Endothelial cell of hepatic sinusoid (primary cell): Measurements from ENCODE around the gene ORM2.
"Not testable (repeated sequence)": the region's sequence is repeated elsewhere in the genome, so short reads cannot be mapped to it uniquely, and the experiment has no call there.

Experiments
- in situ Hi-C: cut with HindIII; loops from 2 replicates; pipeline ENCODE4 v1.10.0; 2017; ENCODE audit warnings: low sequenced_read_pairs

ORM2 gene

DNA sequence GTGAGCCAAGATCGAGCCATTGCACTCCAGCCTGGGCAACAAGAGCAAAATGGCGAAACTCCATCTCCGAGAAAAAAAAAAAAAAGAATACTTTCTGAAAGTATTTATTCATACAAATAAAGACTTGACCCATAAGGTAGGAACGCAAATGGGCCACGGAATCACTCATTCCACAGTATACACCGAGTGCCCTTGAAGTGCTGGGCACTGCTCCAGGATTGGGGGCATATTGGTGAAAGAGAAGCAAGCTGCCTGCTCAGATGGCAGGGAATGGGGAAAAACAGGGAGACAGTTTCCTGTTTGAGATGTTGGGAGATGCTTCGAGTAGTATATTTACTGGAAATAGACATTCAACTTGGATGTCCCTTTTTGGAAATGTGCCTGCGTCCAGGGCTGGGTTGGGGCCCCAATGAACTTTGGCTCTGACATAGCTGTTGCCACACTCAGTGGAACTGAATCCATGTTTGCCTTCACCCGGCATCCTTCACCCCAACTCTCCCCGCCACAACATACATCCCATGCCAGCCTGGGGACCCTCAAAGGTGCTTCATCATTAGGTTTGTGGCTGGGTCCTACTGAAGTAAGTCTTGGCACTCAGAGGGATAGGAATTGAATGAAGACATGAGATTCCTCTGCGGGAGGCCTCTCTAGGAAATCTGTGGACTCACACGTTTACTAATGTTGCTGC lies 588 bp upstream of the ORM2 start:
- in situ Hi-C loops, result not testable (repeated sequence)

DNA sequence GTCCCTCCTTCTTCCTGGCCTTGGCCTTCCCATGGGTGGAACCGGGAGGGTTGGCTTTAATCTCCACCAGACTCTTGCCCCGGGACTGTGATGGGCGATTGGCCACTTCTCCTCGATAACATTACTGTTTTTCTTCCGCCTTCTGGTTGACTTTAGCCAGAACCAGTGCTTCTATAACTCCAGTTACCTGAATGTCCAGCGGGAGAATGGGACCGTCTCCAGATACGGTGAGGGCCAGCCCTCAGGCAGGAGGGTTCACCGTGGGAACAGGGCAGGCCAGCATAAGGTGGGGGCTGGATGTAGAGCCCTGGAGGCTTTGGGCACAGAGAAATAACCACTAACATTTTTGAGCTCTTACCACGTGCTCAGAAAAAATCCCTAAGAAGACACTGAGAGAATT lies 967 bp downstream of the ORM2 start:
- in situ Hi-C loops, result no loop called here

DNA sequence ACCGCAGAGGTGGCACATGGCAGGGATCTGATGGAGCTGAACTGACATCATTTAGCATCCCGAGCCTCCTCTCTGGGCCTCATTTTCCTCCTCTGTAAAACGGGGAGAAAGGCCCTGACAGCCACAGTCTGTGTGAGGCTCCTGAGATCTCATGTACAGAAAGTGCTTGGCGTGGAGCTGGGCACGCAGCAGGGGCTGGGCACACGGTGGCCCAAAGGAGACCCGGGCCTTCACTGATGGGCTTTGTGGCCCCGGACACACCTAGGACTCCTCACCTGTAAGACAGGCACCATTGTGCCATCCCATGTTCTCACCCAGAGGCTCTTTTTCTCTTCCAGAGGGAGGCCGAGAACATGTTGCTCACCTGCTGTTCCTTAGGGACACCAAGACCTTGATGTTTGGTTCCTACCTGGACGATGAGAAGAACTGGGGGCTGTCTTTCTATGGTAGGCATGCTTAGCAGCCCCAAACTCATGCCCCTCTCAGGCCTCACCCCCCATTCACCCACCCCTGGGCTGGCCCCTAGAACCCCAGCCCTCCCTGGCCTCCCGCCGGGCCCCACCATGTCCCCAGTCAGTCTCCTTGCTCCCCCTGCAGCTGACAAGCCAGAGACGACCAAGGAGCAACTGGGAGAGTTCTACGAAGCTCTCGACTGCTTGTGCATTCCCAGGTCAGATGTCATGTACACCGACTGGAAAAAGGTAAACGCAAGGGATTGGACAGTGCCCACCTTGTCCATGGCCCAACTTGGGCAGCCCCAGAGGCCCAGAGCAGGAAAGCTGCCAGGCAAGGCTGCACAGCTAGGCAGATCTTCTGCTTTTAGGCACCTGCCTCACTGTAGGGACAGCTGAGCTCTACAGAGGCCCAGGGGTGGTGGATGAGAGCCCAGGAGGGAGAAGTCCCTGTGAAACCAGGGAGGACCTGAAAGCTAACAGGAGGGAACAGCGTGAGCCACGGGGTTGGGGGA lies 1.8 kb downstream of the ORM2 start:
- in situ Hi-C loops, result not testable (repeated sequence)

DNA sequence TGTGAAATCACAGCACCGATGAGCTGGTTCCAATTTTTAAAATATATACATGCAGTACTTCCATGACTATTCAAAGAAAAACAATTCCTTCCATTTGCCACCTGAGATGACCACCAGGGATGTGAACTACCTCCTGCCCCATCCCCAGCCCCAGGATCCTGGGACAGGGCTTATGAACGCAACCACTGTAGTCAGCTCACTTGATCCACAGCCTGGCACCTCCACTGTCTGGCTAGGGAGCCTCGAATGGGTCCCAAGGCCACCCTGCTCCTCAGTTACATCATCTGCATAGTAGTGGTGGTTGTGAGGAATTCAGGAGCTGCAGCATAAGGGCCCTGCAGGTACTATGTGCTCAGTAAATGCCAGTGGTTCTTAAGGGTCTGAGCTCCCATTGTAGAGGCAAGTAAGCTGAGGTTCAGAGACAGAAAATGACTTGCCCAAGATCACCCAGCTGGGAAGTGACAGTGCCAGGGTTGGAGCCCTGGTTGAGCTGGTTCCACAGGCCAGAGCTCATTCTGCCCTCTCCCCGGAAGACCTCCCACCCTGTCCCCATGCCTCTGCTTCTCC lies 2.9 kb downstream of the ORM2 start:
- in situ Hi-C loops, result not testable (repeated sequence)

DNA sequence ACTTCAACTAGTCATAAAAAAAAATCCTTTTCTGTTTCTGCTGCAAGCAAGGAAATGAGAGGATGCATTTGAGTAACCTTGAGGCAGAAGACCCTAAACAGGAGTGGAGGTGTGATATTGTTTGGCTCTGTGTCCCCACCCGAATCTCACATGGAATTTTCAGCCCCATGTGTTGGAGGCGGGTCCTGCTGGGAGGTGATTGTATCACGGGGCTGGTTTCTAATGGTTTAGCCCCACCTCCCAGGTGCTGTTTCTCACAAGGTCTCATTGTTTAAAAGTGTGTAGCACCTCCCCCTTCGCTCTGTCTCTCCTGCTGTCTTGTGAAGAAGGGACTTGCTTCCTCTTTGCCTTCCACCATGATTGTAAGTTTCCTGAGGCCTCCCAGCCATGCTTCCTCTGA lies 4.0 kb downstream of the ORM2 start:
- in situ Hi-C loops, result not testable (repeated sequence)

DNA sequence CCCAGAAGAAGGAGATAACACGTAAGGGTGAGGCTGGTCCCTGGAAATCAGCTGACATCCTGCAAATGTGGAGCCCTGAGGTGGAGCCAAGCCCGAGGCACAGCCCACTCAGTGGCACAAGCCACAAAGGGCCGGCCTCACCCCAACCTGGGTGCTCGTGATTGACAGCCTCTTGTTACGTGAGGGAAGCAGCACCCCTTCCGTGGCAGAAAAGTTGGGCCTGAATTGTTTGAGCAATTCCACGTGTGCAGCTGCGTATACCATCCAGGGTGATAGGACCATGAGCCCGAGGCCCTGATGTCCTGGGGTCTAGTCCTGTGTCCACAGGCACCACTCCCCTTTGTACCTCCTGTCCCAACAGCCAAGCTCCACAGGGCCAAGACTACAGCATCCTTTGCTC lies 4.8 kb downstream of the ORM2 start:
- in situ Hi-C loops, result no loop called here

DNA sequence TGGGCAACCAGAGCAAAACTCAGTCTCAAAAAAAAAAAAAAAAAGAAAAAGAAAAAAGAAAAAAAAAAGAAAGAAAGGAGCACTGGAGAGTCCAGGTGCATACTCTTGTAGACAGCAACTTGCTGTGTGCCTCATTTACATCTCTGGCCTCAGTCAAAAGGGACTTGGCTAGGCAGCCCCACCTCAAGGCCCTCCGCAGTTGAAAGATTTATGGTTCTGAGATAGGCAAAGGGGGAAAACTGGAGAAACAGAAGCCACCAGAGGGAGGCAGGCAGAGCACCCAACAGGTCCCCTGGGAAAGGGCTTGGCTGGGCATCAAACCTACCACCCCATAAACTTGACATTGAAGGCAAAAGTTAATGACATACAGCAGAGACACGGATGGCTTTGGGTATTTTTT lies 6.1 kb downstream of the ORM2 start:
- in situ Hi-C loops, result no loop called here

DNA sequence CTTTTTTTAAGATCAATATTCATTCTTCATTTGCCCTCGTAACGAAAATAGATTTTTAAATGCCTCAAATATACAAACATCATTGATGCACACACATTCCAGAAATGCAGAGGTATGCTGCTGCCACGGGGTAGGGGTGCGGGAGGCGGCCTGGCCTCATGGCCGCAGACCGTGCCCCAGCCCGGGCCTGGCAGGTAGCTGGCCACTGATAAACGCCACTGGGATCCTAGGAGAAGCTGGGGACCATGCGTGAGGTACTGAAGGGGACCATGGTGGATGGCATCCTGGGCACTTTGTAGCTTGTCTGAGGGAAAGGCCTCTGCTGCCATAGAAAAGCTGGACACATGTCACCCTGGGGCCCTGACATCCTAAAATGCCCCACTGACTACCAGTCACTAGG lies 6.5 kb downstream of the ORM2 start:
- in situ Hi-C loops, result no loop called here

DNA sequence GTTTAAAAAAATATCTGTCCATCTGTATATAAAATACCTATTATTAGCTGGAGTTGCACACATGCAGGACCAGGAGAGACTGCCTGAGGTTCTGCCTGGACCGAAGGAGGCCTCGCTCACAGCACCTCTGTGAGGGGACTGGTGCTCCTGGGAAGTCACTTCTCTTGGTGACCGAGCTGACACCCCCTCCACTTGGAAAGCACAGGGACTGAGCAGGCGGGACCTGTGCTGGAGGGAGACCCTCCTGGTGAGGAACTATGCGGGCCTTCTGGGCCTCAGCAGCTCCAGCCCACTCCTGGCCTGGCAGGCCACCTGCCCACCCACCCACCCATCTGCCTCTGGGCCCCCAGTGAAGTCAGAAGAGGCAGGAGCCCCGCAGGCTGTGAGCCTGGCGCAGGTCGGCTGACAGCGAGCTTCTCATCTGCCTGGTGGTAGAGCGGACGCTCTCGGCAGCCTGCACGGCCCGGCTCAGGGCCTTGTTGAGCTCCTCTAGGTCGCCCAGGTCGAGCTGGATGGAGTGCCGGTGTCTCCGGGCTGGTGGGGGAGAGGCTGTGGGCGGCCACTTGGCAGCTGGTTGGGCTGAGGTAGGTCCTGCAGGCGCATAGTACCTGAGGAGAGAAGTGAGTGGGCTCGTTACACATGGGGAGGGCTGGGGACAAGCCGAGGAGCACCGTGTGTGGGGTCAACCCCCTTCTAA lies 7.2 kb downstream of the ORM2 start:
- in situ Hi-C loops, result no loop called here

DNA sequence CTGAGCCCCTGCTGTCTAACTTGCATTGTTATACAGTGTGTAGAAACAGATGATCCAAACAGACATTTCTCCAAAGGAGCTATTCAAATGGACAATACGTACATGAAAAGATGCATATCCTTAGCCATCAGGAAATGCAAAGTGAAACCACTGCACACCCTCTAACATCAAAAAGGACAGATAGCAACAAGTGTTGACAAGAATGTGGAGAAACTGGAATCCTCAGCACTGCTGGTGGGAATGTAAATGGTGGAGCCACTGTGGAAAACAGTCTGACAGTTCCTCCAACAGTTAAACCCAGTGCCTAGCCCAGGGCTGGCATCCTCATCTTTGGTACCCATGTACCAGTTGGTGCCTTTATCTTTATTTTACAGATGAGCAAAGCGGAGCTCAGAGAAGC lies 8.5 kb downstream of the ORM2 start:
- in situ Hi-C loops, result no loop called here

DNA sequence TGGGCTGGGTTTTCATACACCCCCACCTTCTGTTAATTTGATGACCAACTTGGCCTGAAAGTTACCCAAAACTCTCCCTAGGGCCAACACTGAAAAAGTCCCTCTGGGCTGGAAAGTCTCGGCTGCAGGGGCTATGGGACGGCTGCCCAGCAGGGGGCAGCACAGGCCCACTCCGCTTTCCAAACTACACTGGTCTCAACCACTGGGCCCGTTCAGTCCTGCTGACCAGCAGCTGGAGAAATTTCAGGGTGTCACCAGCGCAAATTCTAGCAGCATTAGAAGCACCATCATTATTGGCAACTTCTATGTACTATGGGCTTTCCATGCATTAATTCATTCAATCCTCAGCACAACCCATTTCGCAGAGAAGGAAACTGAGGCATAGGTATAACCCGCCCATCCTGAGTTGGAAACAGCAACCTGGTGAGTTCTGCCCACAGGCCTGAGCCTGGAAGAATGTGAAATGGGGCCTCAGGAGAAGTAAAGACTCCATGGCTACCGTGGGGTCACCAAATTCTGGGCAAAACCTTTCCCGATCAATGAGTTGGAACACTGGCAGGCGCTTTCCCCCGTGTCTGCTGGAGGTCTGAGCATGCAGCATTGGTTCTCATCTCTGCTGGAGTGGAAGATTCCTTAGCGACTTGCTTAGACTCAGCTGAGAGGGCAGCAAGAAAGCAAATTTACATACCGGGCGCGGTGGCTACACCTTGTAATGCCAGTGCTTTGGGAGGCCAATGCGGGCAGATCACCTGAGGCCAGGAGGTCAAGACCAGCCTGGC lies 9.7 kb downstream of the ORM2 start:
- in situ Hi-C loops, result no loop called here

DNA sequence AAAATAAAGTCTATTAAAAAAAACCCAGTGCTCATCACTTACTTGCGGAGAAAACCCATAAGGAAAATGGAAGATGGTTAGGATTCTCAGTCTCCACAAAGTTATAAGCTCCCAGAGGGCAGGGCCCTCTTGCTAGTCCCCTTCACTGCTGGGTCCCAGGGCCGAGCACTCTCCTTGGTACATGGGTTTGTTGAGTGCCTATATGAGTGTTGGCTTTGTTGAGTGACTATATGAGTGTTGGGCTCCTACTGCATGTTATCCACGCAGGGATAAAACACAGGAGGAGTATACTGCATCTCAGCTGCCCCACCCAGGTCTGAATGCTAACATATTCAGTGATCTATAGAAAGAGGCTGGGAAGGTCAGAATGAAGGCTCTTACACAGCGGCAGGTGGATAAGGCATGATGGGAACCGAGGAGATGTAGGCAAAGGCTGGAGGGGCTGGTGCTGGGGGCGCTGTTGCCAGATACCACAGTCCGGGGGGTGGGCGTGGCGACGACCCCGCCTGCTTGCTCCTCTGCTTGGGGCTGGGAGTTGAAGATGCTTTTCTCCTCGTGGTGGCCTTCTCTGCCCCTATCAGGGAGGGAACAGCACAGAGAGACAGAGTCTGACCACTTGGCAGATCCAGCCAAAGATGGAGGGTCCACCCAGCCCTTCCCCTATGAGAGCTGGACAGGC lies 11.6 kb downstream of the ORM2 start:
- in situ Hi-C loops, result no loop called here

DNA sequence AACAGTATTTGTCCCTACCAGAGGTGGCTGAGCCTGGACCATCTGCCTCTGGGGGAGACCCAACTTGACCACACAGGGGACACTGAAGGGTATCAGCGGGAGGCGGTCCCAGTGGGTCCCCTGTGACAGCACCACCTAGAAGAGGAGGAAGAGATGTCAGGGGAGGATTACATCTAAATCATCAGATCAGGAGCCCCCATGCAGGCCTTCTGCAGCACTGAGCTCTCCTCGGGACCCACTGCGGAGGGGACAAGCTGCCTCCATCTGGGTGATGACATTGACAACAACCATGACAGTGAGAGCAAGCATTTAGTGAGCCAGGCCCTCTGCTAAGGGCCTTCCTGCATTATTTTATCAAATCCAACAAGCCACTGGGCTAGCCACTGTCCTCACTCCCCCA lies 12.3 kb downstream of the ORM2 start:
- in situ Hi-C loops, result no loop called here

DNA sequence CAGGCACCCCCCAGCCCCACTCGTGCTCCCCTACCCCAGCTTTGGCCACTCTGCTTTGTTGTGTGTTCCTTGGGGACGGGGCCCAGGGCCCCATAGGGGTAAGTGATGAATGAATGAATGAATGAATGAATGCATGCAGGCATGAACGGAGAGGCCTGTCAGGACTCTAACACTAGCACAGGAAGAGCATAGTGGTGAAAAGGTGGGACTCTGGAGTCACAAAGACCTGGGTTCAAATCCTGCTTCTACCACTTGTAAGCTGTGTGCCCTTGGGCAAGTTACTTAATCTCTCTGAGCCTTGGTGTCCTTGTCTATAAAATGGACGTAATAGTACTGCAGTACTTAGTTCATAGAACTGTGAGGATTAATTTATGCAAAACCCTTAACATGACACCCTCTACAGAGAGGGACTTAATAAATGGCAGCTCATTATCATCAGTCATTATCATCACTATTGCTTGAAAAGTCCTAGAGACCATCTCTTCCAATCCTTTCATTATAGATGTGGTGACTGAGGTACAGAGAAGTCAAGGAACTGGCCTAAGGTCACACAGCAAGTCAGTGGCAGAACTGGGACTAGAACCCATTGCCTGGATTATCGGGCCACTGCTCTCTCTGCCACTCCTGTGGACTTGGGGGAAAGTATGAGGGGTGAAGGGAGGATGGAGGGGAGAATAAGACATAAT lies 13.2 kb downstream of the ORM2 start:
- in situ Hi-C loops, result no loop called here

DNA sequence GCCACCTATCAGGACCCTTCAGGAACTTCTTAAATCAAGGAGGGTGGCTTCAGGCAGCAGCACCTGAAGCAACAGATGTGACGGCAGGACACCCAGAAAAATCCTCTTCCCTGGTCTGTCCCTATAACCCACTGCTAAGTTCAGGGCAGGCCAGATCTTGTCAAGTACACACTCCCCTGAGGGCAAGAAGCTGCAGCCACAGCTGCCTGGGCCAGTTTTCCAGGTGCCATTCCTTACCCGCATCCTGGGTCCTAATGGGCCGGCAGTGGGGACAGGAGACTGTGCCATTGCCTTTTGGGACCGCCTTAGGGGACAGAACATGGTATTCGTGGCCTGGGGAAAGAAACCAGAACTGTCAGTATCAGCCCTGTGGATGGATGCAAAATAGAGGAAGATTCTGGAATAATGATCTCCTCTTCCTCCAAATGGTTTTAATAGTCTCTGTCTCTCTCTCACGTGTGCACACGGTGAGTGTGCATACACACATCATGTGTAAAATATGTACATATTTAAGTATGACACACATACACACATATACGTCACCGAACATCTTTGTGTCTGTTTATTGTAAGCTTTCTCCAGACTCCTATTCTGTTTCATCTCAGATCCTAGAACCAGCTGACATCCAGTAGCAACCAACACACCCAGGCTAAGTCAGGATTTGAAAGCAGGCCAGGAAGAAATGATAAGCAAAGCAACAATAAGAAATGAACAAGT lies 14.0 kb downstream of the ORM2 start:
- in situ Hi-C loops, result no loop called here

DNA sequence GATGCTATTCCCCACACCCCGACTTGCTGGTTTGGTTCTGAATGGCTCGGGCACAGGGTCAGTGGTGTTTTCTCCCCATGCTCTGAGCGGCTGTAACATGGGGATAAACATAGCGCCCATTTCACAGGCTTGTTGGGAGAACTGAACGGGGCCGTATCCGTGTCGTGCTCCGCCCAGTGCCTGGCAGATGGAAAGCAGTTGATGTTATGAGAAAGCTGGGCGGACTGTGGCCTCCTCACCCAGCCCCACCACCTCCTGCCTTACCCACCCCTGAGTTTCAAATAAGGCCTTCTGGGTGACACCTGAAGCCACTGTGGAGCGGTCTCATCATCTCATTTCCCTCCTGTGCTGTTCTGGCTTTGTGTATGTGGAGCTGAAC lies 14.5 kb downstream of the ORM2 start:
- in situ Hi-C loops, result no loop called here

DNA sequence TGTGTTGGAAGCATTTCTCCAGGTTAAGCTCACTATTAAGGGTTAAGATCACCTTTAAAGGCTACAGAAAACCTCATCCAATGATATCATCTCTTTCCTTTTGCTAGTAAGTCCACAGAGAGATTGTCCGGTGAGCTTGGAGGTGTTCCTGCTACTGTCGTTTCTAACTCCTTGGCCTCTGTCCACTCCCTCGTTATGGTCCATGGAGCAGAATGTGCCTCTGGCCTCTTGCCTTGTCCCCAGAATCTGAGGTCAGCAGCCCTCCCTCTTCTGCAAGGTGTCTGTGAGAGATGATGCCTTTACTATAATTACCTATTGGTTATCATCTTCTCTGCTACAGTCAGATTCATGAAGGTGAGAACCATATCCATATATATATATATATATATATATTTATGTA lies 15.0 kb downstream of the ORM2 start:
- in situ Hi-C loops, result no loop called here

DNA sequence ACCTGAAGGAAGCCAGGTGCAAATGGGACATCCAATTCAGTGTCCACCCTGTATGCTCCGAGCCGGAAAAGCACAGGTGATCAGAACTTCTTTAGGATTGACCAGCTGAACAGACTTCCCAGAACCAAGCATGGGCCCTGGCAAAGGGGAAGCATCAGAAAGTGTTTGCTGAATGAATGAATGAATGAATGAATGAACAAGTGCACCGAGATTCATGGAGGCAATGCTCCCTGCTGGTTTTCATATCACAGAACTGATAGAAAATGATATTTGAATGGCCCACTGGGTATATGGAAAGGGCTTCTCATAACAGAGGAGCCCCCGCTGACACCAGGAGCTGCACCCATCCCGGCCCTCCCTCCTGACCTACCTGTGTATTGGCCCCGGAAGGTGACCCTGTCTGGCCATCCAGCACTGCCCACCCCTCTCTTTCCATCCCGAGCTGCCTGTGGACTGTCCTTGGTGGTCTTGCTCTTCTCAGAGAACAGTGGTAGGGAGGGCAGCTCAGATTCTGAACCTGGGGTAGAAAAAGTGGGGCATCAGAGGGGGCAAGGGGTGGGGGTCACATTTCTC lies 15.9 kb downstream of the ORM2 start:
- in situ Hi-C loops, result no loop called here

DNA sequence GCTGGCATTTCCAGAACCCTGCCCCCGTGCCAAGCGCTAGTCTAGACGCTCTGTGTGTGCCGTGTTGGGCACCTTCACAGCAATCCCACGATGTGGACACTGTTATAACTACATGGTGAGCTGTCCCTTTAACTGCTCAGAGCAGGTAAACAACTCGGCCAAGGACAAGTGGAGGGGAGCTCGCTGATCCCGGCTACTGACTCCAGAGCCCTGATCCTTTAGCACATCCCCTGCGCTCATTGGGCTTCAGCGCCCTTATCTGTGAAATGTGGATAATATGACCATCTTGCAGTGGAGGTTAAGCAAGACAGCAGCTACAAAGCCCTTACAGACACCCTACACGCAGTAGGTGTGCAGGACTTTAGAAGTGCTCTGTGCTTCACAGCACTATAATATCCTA lies 16.5 kb downstream of the ORM2 start:
- in situ Hi-C loops, result no loop called here
